ENCODE measurements around the gene NR4A1. TPM values are rescaled to one million over a fixed set of nuclear protein-coding genes. Genes with fewer than 3 reads are reported as not detected.
A peak's percentile ranks its signal among the peaks of the same experiment; 100 is the strongest.

Gene NR4A1
- total RNA-seq = 0.38 and 0.79 TPM in 2 replicates

- TF ChIP-seq, protein P1, sequence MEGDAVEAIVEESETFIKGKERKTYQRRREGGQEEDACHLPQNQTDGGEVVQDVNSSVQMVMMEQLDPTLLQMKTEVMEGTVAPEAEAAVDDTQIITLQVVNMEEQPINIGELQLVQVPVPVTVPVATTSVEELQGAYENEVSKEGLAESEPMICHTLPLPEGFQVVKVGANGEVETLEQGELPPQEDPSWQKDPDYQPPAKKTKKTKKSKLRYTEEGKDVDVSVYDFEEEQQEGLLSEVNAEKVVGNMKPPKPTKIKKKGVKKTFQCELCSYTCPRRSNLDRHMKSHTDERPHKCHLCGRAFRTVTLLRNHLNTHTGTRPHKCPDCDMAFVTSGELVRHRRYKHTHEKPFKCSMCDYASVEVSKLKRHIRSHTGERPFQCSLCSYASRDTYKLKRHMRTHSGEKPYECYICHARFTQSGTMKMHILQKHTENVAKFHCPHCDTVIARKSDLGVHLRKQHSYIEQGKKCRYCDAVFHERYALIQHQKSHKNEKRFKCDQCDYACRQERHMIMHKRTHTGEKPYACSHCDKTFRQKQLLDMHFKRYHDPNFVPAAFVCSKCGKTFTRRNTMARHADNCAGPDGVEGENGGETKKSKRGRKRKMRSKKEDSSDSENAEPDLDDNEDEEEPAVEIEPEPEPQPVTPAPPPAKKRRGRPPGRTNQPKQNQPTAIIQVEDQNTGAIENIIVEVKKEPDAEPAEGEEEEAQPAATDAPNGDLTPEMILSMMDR (IDR thresholded peaks at IDR 0.05; ENCODE audit: insufficient read depth, low read length, severe bottlenecking) = peak; percentile 19
- FAIRE-seq (no peak), DNase-seq (ENCODE audit: low read depth) (peak; percentile 65)
These were observed at the start of gene NR4A1 for GRCh38 chr12:52050758-52051541. TSS of gene NR4A1 (plus strand) at chr12:52051442. CDS start at chr12:52054329, 2,887 bp downstream.

DNA sequence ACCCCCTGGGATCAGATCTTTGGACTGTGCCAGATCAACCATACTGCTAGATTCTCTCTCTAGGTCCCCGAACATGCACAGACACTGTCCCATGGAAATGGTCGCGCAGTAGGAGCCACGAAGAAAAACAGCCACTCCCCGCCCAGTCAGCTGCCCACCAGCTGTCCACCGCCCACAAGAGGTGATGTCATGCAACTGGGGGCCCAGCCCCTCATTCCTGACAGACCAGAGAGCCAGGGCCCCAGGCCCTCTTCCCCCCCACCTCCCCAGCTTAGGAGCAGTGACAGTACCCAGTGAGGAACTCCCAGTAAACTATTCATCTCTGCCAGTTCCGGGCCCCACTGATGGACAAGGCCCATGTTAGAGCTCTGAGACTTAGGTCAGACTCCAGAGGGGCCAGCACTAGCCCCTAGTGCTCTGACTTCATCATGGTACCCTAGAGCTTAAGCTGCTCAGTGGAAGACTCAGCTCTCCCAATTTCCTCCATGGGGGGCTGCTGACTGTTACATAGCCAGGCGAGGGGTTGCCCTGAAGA, 48.2 kb upstream of the NR4A1 start:
- Histone ChIP-seq H3K4me3 (ENCODE audit: low read depth, low read length) (no peak overlapping the region), H3K27me3 (ENCODE audit: control insufficient read depth, insufficient read depth, low read length) (peaks cover 25% of the 10 kb centered on the region), H3K36me3 (ENCODE audit: control insufficient read depth, insufficient read depth, low read length) (no peaks in the 10 kb centered on the region)
- TF ChIP-seq, protein P1 (IDR thresholded peaks at IDR 0.05; ENCODE audit: insufficient read depth, low read length, severe bottlenecking) = no peak
- DNase-seq (ENCODE audit: low read depth) = no peak
- FAIRE-seq = no peak

More at GRCh38 chr12:52050758-52051541, at the start of gene NR4A1:
- Histone ChIP-seq H3K4me3 (ENCODE audit: low read depth, low read length) (peak within 1 kb of the TSS; percentile 38), H3K36me3 (ENCODE audit: control insufficient read depth, insufficient read depth, low read length) (no peaks in the 10 kb centered on the region), H3K27me3 (ENCODE audit: control insufficient read depth, insufficient read depth, low read length) (no peaks in the 10 kb centered on the region)

GRCh38 chr12:52003591-52003990, 47.7 kb upstream of the NR4A1 start:
- no peak overlapping the region for H3K4me3 ChIP-seq (ENCODE audit: low read depth, low read length)
- peaks cover 25% of the 10 kb centered on the region for H3K27me3 ChIP-seq (ENCODE audit: control insufficient read depth, insufficient read depth, low read length)
- TF ChIP-seq, protein P1 (IDR thresholded peaks at IDR 0.05; ENCODE audit: insufficient read depth, low read length, severe bottlenecking) = no peak
- no peak for FAIRE-seq
- no peak for DNase-seq (ENCODE audit: low read depth)
- H3K36me3 ChIP-seq (ENCODE audit: control insufficient read depth, insufficient read depth, low read length) = no peaks in the 10 kb centered on the region

- H3K4me3 ChIP-seq (ENCODE audit: low read depth, low read length) = no peak overlapping the region
- DNase-seq (ENCODE audit: low read depth) (peak; percentile 44), FAIRE-seq (no peak)
- H3K27me3 ChIP-seq (ENCODE audit: control insufficient read depth, insufficient read depth, low read length) = peaks cover 25% of the 10 kb centered on the region
- no peaks in the 10 kb centered on the region for H3K36me3 ChIP-seq (ENCODE audit: control insufficient read depth, insufficient read depth, low read length)
- TF ChIP-seq, protein P1 (IDR thresholded peaks at IDR 0.05; ENCODE audit: insufficient read depth, low read length, severe bottlenecking) = peak; percentile 72
These were observed 47.1 kb upstream of the NR4A1 start for GRCh38 chr12:52004042-52004648.

GRCh38 chr12:52005218-52005902, 45.9 kb upstream of the NR4A1 start:
- TF ChIP-seq, protein P1 (IDR thresholded peaks at IDR 0.05; ENCODE audit: insufficient read depth, low read length, severe bottlenecking) = no peak
- Histone ChIP-seq H3K36me3 (ENCODE audit: control insufficient read depth, insufficient read depth, low read length) (no peaks in the 10 kb centered on the region), H3K27me3 (ENCODE audit: control insufficient read depth, insufficient read depth, low read length) (peaks cover 25% of the 10 kb centered on the region), H3K4me3 (ENCODE audit: low read depth, low read length) (no peak overlapping the region)
- DNase-seq (ENCODE audit: low read depth) (no peak), FAIRE-seq (no peak)
